BE2C (cell line): Measurements from ENCODE around the gene OR8D2.

Source experiments
- DNase-seq: peaks from one replicate; pipeline ENCODE4 v3.0.0-alpha.2; 2020
- H3K27me3 ChIP-seq: fragments of 250-450 bp; sonication (Bioruptor Pico); 2 replicates; pipeline ENCODE4 v1.5.1; 2020; ENCODE audit warnings: mild to moderate bottlenecking
- H3K36me3 ChIP-seq: fragments of 250-450 bp; sonication (Bioruptor Pico); 2 replicates; pipeline ENCODE4 v1.5.1; 2020; ENCODE audit warnings: mild to moderate bottlenecking
- H3K4me1 ChIP-seq: fragments of 250-450 bp; sonication (Bioruptor Pico); 2 replicates; pipeline ENCODE4 v1.5.1; 2020
- H3K4me3 ChIP-seq: 2 replicates; pipeline ENCODE4 v1.5.1; 2011; ENCODE audit warnings: low read depth, low read length
- H3K9me3 ChIP-seq: fragments of 250-450 bp; sonication (Bioruptor Pico); 2 replicates; pipeline ENCODE4 v1.5.1; 2020
- TF ChIP-seq, protein P1 (sequence below): IDR thresholded peaks from 2 replicates; pipeline ENCODE4 v1.5.1; 2012; ENCODE audit warnings: mild to moderate bottlenecking, low read depth, low read length

Gene OR8D2

GRCh38 chr11:124313131-124313530 is 6.9 kb downstream of the OR8D2 start:
- H3K4me1 ChIP-seq, result no peaks in the 10 kb centered on the region
- peaks cover 4% of the 10 kb centered on the region; the same call in 1 of the 2 replicates for H3K27me3 ChIP-seq
- no peak for DNase-seq
- H3K9me3 ChIP-seq, result no peaks in the 10 kb centered on the region
- TF ChIP-seq, protein P1, sequence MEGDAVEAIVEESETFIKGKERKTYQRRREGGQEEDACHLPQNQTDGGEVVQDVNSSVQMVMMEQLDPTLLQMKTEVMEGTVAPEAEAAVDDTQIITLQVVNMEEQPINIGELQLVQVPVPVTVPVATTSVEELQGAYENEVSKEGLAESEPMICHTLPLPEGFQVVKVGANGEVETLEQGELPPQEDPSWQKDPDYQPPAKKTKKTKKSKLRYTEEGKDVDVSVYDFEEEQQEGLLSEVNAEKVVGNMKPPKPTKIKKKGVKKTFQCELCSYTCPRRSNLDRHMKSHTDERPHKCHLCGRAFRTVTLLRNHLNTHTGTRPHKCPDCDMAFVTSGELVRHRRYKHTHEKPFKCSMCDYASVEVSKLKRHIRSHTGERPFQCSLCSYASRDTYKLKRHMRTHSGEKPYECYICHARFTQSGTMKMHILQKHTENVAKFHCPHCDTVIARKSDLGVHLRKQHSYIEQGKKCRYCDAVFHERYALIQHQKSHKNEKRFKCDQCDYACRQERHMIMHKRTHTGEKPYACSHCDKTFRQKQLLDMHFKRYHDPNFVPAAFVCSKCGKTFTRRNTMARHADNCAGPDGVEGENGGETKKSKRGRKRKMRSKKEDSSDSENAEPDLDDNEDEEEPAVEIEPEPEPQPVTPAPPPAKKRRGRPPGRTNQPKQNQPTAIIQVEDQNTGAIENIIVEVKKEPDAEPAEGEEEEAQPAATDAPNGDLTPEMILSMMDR, result no peak
- no peak overlapping the region for H3K4me3 ChIP-seq
- H3K36me3 ChIP-seq, result no peaks in the 10 kb centered on the region

GRCh38 chr11:124311670-124312069 is 8.3 kb downstream of the OR8D2 start:
- no peaks in the 10 kb centered on the region for H3K9me3 ChIP-seq
- peaks cover 4% of the 10 kb centered on the region; the same call in 1 of the 2 replicates for H3K27me3 ChIP-seq
- no peaks in the 10 kb centered on the region for H3K36me3 ChIP-seq
- H3K4me1 ChIP-seq, result no peaks in the 10 kb centered on the region
- TF ChIP-seq, protein P1, result no peak
- no peak overlapping the region for H3K4me3 ChIP-seq
- no peak for DNase-seq

- no peak for DNase-seq
- Histone ChIP-seq H3K4me3 (no peak overlapping the region), H3K4me1 (no peaks in the 10 kb centered on the region), H3K36me3 (no peaks in the 10 kb centered on the region), H3K27me3 (peaks cover 4% of the 10 kb centered on the region; the same call in 1 of the 2 replicates), H3K9me3 (no peaks in the 10 kb centered on the region)
- TF ChIP-seq, protein P1, result no peak
Measured at GRCh38 chr11:124311269-124311668, 8.7 kb downstream of the OR8D2 start.

DNA sequence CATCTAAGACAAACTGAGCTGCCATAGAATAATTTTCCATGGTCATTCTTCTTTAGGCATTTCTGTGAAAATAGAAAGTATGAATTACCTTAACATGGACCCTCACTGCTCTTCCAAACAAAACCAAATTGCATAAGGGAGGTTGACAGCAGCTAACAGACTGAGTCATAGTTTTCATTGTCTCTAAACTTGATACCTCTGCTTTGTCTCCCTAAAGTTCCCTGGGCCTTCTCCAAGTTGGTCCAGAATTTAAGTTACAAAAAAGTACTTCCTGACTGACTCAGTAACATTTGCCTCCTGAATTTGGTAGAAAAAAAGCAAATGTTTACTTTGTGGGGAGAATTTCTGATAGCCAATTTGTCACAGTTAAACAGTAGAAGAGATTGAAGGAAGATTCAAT is 9.3 kb downstream of the OR8D2 start:
- Histone ChIP-seq H3K9me3 (no peaks in the 10 kb centered on the region), H3K4me1 (no peaks in the 10 kb centered on the region), H3K4me3 (no peak overlapping the region), H3K27me3 (peaks cover 4% of the 10 kb centered on the region; the same call in 1 of the 2 replicates), H3K36me3 (no peaks in the 10 kb centered on the region)
- TF ChIP-seq, protein P1, result no peak
- DNase-seq, result no peak

- H3K9me3 ChIP-seq, result no peaks in the 10 kb centered on the region
- no peak for DNase-seq
- H3K4me3 ChIP-seq, result no peak overlapping the region
- H3K27me3 ChIP-seq, result no peaks in the 10 kb centered on the region
- H3K36me3 ChIP-seq, result no peaks in the 10 kb centered on the region
- H3K4me1 ChIP-seq, result no peaks in the 10 kb centered on the region
- TF ChIP-seq, protein P1, result no peak
Measured at GRCh38 chr11:124307093-124307492, 12.9 kb downstream of the OR8D2 start.

DNA sequence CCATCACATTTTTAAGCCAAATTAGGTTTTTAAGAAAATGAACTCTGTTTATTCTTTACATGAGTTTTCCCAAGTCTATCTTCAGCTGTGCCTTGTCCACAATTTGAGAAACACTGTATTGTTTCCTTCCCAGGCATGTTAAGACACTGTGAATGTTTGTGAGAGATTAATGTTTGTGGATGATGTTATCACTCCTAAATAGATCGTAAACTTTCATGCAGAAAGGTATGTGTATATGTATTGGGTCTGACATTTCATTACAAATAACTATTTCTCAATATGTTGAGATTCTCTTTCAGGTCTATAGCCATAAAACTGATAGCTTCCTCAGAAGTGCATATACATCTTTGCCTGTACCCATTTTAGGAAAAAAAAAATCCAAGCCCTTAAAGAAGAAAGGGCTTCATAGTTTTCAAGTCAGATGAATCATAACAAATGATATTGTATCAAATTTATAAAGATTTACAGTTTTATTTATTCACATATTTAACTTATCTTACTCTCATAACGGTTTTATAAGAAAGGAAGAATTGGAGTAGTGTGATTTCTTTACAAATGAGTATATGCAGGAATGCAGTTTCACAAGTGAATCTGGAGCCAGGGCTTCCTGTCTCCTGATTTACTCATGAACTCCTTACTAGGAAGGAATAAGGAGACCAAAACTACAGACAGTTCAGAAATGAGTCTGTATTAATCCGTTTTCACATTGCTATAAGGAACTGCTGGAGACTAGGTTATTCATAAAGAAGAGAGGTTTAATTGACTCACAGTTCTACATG is 17.5 kb downstream of the OR8D2 start:
- no peak for DNase-seq
- H3K4me1 ChIP-seq, result no peaks in the 10 kb centered on the region
- H3K36me3 ChIP-seq, result no peaks in the 10 kb centered on the region
- no peaks in the 10 kb centered on the region for H3K27me3 ChIP-seq
- no peak overlapping the region for H3K4me3 ChIP-seq
- TF ChIP-seq, protein P1, result no peak
- no peaks in the 10 kb centered on the region for H3K9me3 ChIP-seq
